ENCODE measurements around the gene DNAH1. TPM values are rescaled to one million over a fixed set of nuclear protein-coding genes. Genes with fewer than 3 reads are reported as not detected.

Gene DNAH1
- total and polyA plus RNA-seq, 2 of the 4 experiments (the other 2 are of a cell fraction): 2.0 to 4.0 TPM

DNA sequence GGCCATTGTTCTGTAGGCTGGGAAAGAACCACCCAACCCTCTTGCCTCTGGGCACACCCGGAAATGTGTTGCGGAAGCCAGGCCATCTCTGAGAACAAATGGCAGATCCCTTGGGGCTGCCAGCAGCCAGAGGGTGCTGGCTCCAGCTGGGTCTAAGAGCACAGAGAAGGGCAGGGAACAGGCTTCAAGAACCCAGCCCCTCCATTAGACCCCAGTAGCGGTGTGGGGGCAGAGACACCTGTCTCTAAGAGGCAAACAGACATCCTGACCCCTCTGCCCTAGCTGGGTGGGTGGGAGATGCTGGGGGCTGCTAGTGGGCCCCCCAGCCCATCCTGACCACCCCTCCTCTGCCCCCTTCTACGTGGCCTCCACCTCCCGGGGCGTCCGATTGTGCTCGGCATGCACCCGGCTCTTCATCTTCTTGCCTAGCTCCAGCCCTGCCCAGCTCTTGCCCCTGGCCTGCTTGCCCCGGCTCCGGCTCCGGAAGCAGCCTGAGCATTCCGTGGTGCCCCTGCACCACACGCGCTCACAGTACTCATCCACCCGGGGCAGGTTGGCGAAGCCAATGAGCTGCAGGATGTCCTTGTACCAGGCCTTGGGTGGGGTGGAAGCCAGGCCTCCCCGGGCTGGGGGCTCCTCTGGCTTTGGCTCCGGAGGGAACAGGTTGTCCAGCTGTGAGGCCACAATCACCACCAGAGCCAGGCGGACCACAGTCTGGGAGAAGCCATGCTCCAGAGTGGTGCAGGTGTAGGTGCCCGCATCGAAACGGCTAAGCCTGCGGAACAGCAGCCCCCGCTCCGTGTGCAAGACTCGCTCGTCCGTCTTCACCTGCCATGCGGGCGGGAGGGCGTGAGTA is 119.4 kb downstream of the DNAH1 start:
- Histone ChIP-seq H2AFZ (replicated peaks; ENCODE audit: low read length, poor library complexity) (no peak overlapping the region), H3K9me3 (ENCODE audit: control insufficient read depth, insufficient read depth, low read length) (no peaks in the 10 kb centered on the region), H4K91ac (ENCODE audit: insufficient read depth, low read depth, low read length) (no peak overlapping the region), H3K9ac (ENCODE audit: low read depth, low read length) (no peak overlapping the region), H3K4me2 (ENCODE audit: low read depth, low read length) (no peak overlapping the region), H3K79me1 (ENCODE audit: low read depth in 1 of 2, low read length in 2 of 2) (no peaks in the 10 kb centered on the region), H2BK120ac (ENCODE audit: low read depth, low read length) (no peak overlapping the region), H3K27ac (ENCODE audit: insufficient read depth, low read length) (no peak overlapping the region), H3K36me3 (ENCODE audit: control insufficient read depth, insufficient read depth, low read length) (no peaks in the 10 kb centered on the region), H3K27me3 (ENCODE audit: control insufficient read depth, insufficient read depth, low read length) (peaks cover 22% of the 10 kb centered on the region), H3K9me1 (ENCODE audit: insufficient read depth, low read length) (no peaks in the 10 kb centered on the region), H2AK5ac (ENCODE audit: low read depth, low read length) (no peak overlapping the region), H3K4me1 (ENCODE audit: control insufficient read depth, insufficient read depth, low read length) (peaks cover 10% of the 10 kb centered on the region; the same call in 1 of the 2 replicates), H2AK9ac (replicated peaks; ENCODE audit: low read depth, low read length, poor library complexity) (no peak overlapping the region), H4K5ac (ENCODE audit: low read depth, low read length) (no peak overlapping the region), H2BK15ac (ENCODE audit: low read depth, low read length) (no peak overlapping the region), H3K14ac (replicated peaks; ENCODE audit: low read depth, low read length) (no peak overlapping the region), H2BK20ac (ENCODE audit: low read depth, low read length) (no peak overlapping the region), H3K18ac (ENCODE audit: low read depth, low read length) (no peak overlapping the region), H4K20me1 (ENCODE audit: insufficient read depth, low read length) (no peaks in the 10 kb centered on the region), H3K4me3 (ENCODE audit: insufficient read depth, low read depth, low read length) (no peak overlapping the region), H4K8ac (ENCODE audit: low read depth in 2 of 2, low read length in 2 of 2) (no peak overlapping the region), H3K56ac (ENCODE audit: extremely low read depth, insufficient read depth, low read length) (no peak overlapping the region), H2BK5ac (ENCODE audit: low read depth, low read length, poor library complexity, severe bottlenecking) (no peak overlapping the region), H3K23ac (ENCODE audit: low read depth, low read length) (no peak overlapping the region), H3K4ac (ENCODE audit: low read depth, low read length) (no peak overlapping the region)
- ChIA-PET POLR2A (ENCODE audit: unreplicated experiment) (no interaction called here), CTCF (interaction anchor here (0.5 kb wide), 1 partner anchor 257 kb away, joined by 3 read pairs; no protein-coding TSS in a partner anchor)
- WGBS, 2 experiments (ENCODE audit: extremely low coverage in 2 of 2, insufficient read length in 1 of 2): 94% methylated on average over 14 of the region's 32 CpGs; no CpG with 5 or more reads in 1 of the 2 experiments
- intact Hi-C loops (cut with micrococcal nuclease): no loop called here
- in situ Hi-C loops (cut with MboI; ENCODE audit: low sequenced_read_pairs): no loop called here
- no peak for ATAC-seq (ENCODE audit: low read depth)
- DNase-seq: no peak
- no TSS peak for BruUV-seq (replicated peaks)
- dilution Hi-C loops (cut with HindIII; ENCODE audit: low sequenced_read_pairs, unreplicated experiment): no loop called here
- TF ChIP-seq RAD21 (IDR thresholded peaks at IDR 0.05; ENCODE audit: low read length) (no peak), FOS (IDR thresholded peaks at IDR 0.05; ENCODE audit: low read depth, low read length) (no peak), MAFK (IDR thresholded peaks at IDR 0.05; ENCODE audit: low read depth, low read length) (no peak), SMC3 (IDR thresholded peaks at IDR 0.05; ENCODE audit: low read depth, low read length) (no peak), RFX5 (IDR thresholded peaks at IDR 0.05; ENCODE audit: low read depth, low read length) (no peak), MAZ (IDR thresholded peaks at IDR 0.05; ENCODE audit: borderline replicate concordance, low read depth, low read length) (no peak), RCOR1 (IDR thresholded peaks at IDR 0.05; ENCODE audit: insufficient replicate concordance, low read length) (no peak), MXI1 (IDR thresholded peaks at IDR 0.05; ENCODE audit: borderline replicate concordance, low read depth, low read length) (no peak), CHD1 (IDR thresholded peaks at IDR 0.05; ENCODE audit: low read depth, low read length) (no peak), NFE2L2 (IDR thresholded peaks at IDR 0.05; ENCODE audit: low read depth, low read length) (no peak), POLR2A (IDR thresholded peaks at IDR 0.05; ENCODE audit: low read depth, low read length) (no peak), CEBPB (IDR thresholded peaks at IDR 0.05; ENCODE audit: low read depth, low read length) (no peak)
- TF ChIP-seq, protein P1, sequence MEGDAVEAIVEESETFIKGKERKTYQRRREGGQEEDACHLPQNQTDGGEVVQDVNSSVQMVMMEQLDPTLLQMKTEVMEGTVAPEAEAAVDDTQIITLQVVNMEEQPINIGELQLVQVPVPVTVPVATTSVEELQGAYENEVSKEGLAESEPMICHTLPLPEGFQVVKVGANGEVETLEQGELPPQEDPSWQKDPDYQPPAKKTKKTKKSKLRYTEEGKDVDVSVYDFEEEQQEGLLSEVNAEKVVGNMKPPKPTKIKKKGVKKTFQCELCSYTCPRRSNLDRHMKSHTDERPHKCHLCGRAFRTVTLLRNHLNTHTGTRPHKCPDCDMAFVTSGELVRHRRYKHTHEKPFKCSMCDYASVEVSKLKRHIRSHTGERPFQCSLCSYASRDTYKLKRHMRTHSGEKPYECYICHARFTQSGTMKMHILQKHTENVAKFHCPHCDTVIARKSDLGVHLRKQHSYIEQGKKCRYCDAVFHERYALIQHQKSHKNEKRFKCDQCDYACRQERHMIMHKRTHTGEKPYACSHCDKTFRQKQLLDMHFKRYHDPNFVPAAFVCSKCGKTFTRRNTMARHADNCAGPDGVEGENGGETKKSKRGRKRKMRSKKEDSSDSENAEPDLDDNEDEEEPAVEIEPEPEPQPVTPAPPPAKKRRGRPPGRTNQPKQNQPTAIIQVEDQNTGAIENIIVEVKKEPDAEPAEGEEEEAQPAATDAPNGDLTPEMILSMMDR (conservative IDR thresholded peaks at IDR 0.05; ENCODE audit: low read depth, low read length): no peak
- TF ChIP-seq, protein P2, sequence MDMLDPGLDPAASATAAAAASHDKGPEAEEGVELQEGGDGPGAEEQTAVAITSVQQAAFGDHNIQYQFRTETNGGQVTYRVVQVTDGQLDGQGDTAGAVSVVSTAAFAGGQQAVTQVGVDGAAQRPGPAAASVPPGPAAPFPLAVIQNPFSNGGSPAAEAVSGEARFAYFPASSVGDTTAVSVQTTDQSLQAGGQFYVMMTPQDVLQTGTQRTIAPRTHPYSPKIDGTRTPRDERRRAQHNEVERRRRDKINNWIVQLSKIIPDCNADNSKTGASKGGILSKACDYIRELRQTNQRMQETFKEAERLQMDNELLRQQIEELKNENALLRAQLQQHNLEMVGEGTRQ (IDR thresholded peaks at IDR 0.05; ENCODE audit: low read depth, low read length): no peak
- TF ChIP-seq, protein P3, sequence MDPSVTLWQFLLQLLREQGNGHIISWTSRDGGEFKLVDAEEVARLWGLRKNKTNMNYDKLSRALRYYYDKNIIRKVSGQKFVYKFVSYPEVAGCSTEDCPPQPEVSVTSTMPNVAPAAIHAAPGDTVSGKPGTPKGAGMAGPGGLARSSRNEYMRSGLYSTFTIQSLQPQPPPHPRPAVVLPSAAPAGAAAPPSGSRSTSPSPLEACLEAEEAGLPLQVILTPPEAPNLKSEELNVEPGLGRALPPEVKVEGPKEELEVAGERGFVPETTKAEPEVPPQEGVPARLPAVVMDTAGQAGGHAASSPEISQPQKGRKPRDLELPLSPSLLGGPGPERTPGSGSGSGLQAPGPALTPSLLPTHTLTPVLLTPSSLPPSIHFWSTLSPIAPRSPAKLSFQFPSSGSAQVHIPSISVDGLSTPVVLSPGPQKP (IDR thresholded peaks at IDR 0.05; ENCODE audit: borderline replicate concordance, low read depth, low read length): no peak
